NCI-H2029 treated with DMSO at 0.1 percent for 48 hours (cell line): ENCODE results near the gene HS3ST3A1.

Source experiments
- DNase-seq: peaks from one replicate; lab custom pipeline; 2025; lab: John Stamatoyannopoulos, UW

HS3ST3A1 gene

DNA sequence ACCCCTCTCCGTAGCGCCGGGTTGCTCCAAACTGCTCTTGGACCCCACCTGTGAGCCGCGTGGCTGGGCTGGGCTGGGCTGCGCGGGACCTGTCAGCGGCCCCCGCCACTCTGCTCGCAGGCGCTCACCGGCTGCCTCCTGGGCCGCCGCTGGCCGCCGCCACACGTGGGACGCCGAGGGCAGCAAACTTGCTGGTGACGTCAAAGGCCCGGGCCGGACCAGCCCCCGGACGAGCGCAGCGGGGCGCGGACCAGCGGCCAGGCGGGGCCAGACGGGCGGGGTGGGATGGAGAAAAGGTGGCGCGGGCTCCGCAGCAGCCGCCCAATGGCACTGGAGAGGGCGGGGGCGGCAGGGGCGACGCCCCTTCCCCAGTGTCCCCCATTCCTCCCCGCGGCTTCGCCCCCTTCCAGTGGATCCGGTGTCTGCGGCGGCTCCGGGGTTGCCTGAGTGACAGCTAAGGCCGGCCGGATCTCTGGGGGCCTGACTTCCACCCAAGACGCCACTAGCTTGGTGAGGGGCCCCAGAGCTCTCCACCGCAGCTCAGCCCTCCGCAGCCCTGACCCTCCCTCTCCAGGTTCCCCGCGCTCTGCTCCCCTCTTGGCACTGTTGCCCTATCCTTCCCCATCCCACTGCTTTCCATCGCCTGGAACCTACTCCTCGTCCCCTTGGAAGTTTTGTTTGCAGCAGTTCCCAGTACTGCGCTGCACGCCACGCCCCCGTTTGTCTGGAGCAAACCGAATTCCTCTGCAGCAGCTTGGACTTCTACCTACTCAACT is at the start of gene HS3ST3A1:
HS3ST3A1 (minus strand) TSS at position 154 of the 776 bp plus-strand sequence. CDS start 800 bp downstream, outside the sequence.
- DNase-seq, result no peak

GRCh38 chr17:13650096-13650675 is 48.5 kb upstream of the HS3ST3A1 start:
- no peak for DNase-seq

GRCh38 chr17:13647543-13648021 is 45.9 kb upstream of the HS3ST3A1 start:
- no peak for DNase-seq

GRCh38 chr17:13646969-13647542 is 45.3 kb upstream of the HS3ST3A1 start:
- no peak for DNase-seq

DNA sequence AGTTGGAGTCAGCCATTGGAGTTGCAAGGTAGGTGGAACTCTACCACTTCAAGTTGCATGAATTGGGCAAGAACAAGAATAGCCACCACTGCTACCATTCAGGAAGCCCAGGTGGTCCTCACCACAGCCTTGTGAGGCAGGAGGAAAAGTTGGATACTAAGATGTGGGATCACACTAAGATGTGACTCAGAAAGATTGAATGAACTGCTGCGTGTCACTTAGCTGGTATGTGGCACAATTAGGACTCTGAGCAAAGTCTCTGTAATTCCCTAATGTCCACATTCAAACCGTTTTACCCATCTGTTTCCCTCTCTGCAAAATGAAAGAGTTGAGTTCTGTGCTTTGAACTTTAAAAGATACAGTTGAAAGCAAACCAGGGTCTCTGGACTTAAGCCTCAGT is 44.7 kb upstream of the HS3ST3A1 start:
- no peak for DNase-seq

DNA sequence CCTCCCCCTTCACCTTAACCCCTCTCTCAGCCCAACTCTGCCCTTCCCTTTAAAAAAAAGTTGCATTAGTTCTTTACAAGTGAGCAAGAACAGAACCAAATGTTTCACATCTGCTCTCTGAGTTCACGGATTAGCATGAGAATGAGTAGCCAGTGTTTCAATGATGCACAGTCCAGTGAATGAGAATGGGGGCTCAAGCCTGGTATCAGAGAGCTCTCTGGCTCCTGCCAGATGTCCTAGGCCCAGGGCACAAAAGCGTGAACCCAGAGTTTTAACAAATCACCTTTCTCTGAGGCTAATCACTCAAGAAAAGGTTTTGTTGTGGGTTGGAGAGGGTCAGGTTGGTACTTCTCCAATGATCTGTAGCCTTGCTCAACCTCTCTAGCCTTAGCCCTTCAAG is 41.5 kb upstream of the HS3ST3A1 start:
- no peak for DNase-seq

- no peak for DNase-seq
Measured at GRCh38 chr17:13642188-13642587, 40.5 kb upstream of the HS3ST3A1 start.

- DNase-seq, result no peak
Measured at GRCh38 chr17:13640551-13640950, 38.8 kb upstream of the HS3ST3A1 start.

DNA sequence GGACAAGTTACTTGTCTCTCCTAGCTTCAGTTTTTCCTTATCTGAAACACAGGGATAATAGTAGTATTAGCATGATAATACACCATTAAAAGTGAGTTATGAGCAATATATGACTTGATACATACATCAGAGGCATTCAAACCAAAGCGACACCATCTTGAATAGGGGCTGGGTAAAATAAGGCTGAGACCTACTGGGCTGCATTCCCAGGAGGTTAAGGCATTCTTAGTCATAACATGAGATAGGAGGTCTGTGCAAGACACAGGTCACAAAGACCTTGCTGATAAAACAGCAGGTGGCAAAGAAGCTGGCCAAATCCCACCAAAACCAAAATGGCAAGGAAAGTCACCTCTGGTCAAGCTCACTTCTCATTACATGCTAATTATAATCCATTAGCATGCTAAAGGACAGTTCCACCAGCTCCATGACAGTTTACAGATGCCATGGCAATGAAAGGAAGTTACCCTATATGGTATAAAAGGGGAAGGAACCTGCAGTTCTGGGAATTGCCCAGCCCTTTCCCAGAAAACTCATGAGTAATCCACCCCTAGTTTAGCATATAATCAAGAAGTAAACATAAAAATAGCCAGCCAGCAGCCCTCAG is 37.2 kb upstream of the HS3ST3A1 start:
- DNase-seq, result no peak

DNA sequence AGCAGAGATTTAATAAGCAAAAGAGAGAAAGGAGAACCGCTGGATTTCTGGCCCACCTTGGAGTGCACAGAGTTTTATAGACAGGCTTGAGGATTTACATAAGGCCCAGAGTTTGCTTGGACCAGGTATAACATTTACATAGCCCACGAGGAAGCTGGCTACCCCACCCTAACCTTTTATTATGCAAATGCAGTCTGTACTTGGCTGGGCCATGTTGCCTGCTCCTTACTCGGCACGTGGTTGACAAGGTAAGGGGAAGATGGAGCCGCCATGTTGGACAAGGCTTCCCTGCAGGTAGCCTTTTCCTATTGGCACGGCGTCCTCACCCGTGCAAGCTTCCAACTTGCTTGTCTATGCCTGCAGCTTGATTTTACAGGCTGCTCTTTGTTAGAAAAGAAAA is 35.2 kb upstream of the HS3ST3A1 start:
- no peak for DNase-seq

- DNase-seq, result no peak
Measured at GRCh38 chr17:13635951-13636350, 34.2 kb upstream of the HS3ST3A1 start.

DNA sequence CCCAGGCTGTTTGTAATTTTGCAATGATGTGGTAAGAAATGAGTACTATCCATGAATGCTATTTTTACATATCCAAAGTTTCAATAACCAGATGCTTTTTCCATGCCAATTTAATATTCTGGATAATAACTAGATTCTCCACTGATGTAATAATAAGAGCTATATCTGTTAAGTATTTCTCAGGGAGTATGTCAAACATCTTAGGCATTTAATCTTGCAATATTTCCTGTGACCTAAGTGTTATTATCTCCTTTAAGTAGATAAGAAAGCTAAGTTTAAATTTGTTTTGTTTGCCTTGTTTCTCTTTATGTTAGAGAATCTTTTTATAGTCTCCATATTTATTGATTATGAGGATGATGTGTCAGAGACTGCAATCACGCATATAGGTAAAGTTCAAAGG is 32.3 kb upstream of the HS3ST3A1 start:
- no peak for DNase-seq

DNA sequence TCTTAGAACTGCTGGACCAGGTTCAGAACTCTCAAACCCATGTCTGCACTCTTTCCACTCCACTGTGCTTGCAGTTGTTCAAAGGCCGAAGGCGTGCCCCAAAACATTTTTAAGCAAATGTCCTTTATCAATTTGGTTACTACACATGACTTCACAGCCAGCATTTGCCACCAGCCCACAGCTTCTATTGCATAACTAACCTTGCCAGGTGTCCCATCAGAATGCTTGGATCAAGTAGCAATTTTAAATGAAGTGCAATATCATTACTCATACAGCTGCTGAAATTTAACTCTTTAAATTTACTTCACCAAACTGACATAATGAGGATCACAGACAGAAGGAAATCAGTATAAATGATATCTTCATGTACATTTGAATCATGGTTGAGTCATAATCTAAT is 29.8 kb upstream of the HS3ST3A1 start:
- no peak for DNase-seq

- no peak for DNase-seq
Measured at GRCh38 chr17:13626703-13627102, 25.0 kb upstream of the HS3ST3A1 start.

GRCh38 chr17:13619462-13619861 is 17.7 kb upstream of the HS3ST3A1 start:
- DNase-seq, result no peak

GRCh38 chr17:13616031-13616430 is 14.3 kb upstream of the HS3ST3A1 start:
- no peak for DNase-seq

DNA sequence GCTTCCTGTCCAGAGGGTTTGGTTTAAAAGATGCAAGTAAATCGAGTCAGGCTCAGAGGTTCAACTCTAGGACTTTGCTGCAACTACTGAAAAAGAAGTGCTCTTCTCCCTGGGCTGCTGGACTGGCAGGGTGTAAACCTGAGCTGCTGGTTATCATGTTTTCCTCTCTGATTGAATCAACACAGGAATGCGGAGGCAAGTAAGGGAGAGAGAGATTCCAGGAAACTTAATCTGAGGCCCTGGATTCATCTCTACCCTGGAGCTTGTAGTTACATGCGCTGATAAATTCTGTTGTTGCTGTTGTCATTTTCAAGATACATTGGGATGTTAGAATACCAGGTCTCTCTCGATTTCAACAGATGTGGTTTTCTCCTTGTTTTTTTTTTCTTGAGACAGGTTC is 8.2 kb upstream of the HS3ST3A1 start:
- DNase-seq, result no peak

GRCh38 chr17:13601322-13601775 is 380 bp downstream of the HS3ST3A1 start:
- DNase-seq, result no peak

DNA sequence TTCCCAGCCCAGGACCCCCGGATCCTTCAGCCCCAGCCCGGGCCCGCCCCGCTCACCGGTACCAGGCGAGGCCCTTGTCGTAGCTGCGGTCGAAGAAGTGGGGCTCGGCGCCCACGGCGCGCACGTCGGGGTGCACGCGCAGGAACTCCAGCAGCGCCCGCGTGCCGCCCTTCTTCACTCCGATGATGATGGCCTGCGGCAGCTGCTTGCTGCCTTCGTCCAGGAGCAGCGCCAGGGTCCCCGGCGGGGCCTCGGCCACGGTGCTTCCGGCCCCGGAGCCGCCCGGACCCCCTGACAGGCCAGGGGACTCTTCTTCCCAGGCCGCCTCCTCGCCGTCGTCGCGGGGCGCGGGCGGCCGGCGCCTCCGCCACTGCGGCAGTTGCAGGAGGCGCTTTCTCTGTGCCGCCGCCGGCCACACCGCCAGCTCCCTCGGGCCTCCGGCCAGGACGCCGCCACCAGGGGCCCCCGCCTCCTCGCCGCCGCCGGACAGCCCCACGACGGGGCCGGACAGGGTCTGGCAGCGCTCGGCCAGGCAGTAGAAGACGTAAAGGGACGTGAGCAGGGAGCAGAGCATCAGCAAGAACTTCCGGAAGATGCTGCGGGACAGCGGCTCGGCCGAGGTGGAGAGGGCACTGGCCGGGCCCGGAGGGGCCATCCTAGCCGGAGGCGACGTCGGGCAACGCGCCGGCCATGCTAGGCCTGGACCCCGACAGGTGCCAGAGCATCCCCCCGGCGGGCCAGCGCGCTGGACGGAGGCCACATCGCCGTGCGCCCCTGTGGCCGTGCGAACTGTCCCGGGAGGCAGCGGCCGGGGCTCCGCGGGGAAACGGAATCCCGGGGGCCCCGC is 1.0 kb downstream of the HS3ST3A1 start:
- DNase-seq, result no peak

DNA sequence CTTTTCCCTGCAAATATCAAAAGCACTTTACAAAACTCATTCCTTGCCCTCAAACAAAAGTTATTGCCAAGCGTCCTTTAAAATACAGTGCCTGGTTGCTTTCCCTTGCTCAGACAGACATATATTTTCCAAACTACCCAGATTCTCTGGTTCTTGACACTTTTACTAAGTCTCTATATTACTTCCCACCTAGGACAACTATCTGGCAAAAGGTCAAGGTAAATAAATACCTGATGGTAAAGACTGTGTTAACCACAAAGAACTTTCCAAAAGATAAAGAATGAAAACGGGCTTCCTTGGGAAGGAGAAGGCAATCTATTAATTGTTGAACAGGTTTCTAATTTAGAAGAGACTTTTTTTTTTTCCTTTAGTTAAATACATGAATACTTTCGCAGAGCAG is 1.9 kb downstream of the HS3ST3A1 start:
- no peak for DNase-seq

DNA sequence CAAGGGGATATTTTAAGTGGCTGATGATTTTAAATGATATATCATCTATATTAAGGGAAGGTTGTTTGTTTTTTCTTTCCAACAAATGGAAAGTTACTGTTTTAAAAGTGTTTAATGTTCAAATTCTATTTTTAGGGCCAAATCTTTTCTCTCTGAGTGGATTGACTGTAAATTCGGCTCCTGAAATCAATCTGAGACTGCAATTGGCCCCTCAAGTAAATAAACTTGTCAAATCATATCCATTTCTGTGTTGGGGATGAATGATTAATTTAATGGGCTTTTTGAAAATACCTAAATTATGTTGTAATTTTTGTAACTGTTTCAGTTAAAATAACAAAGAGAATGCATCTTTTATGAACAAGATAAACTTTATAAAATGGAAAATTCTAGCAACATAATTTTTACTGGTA is 2.6 kb downstream of the HS3ST3A1 start:
- DNase-seq, result no peak
